Measurements from ENCODE around the gene KAZALD1. TPM values are rescaled to one million over a fixed set of nuclear protein-coding genes. Genes with fewer than 3 reads are reported as not detected.

Gene KAZALD1
- 1 to 10 TPM in 1 of 2 donors, under 1 TPM in 1; 0.60 to 1.3 TPM for total RNA-seq

GRCh38 chr10:101061624-101062231 lies at the start of gene KAZALD1:
KAZALD1 (plus strand) TSS chr10:101061989; CDS start chr10:101062593, 604 bp downstream.
- no peak for DNase-seq (ENCODE audit: low spot score in 2 of 2)
- Mint-ChIP-seq H3K9me3 (no peaks in the 10 kb centered on the region), H3K27ac (peak within 1 kb of the TSS; percentile 92 to 95), H3K36me3 (peaks cover 10 to 11% of the 10 kb centered on the region in 2 donors)
- no peak for ATAC-seq

GRCh38 chr10:101012525-101013364 lies 49.0 kb upstream of the KAZALD1 start:
- ATAC-seq (peak; percentile 85 to 90), DNase-seq (ENCODE audit: low spot score in 2 of 2) (peak; percentile 76 to 83)
- Mint-ChIP-seq H3K36me3 (no peaks in the 10 kb centered on the region), H3K27ac (peak overlapping the region; percentile 33 to 57), H3K9me3 (no peaks in the 10 kb centered on the region)

DNA sequence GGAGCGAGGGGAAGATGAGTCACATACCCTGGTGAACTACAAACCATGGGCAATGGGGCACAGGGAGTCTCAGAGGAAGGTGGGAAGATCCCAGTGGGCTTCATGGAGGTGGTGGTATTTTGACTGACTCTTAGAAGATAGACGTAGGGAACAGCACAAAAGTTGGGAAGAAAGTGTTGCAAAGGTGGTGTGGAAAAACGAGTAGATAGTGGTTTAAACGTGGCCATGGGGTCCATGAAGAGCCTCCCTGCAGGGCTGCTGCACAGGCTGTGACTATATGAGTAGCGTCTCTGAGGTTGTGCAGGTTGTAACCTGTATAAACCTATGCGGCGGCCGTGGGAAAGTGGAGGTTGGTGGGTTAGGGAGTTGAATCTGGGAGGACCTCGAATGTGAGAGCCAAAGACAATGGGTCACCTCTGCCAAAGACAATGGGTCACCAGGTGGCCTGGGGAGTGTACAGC lies 48.4 kb upstream of the KAZALD1 start:
- Mint-ChIP-seq H3K36me3 (no peaks in the 10 kb centered on the region), H3K9me3 (no peaks in the 10 kb centered on the region), H3K27ac (peak overlapping the region; percentile 33 to 57)
- no peak for ATAC-seq
- no peak for DNase-seq (ENCODE audit: low spot score in 2 of 2)

DNA sequence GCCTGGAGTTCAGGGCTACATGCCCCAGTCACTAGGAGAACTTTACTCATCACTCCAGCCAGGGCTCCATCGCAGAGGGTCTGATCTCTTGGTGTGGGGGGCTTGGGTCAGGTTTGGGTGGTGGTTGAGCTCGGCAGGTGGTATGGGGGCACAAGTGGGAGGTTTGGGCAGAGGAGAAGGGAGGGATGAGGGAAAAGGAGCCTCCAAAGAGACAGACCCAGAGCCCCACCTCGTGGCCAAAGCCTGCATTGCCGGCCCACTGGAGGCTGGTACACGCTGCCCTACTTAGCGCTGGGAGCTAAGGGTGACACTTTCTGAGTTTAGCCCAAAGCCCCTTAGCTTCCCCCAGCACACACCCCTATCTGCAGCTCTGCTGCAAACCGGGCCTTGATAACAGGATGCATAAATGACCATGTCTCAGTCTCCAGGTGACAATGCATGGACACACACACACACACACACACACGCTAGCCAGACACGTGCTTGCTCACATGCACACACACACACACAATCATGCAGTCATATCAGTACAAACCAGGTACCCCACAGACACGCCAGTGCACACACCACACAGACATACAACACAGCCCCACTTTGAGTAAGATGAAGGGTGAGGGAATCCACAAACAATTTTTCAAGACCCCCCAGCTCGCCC lies 47.4 kb upstream of the KAZALD1 start:
- DNase-seq (ENCODE audit: low spot score in 2 of 2) = peak; percentile 71 to 90
- H3K36me3 Mint-ChIP-seq = no peaks in the 10 kb centered on the region
- peak overlapping the region in 1 of 2 donors; percentile 41 for H3K27ac Mint-ChIP-seq
- peak; percentile 33 to 40 for ATAC-seq
- no peaks in the 10 kb centered on the region for H3K9me3 Mint-ChIP-seq

- H3K36me3 Mint-ChIP-seq = no peaks in the 10 kb centered on the region
- DNase-seq (ENCODE audit: low spot score in 2 of 2) = peak in 1 of 2 donors; percentile 28
- no peak overlapping the region for H3K27ac Mint-ChIP-seq
- H3K9me3 Mint-ChIP-seq = no peaks in the 10 kb centered on the region
- ATAC-seq = peak in 1 of 2 donors; percentile 46
Observed at GRCh38 chr10:101014966-101015581, 46.7 kb upstream of the KAZALD1 start.

DNA sequence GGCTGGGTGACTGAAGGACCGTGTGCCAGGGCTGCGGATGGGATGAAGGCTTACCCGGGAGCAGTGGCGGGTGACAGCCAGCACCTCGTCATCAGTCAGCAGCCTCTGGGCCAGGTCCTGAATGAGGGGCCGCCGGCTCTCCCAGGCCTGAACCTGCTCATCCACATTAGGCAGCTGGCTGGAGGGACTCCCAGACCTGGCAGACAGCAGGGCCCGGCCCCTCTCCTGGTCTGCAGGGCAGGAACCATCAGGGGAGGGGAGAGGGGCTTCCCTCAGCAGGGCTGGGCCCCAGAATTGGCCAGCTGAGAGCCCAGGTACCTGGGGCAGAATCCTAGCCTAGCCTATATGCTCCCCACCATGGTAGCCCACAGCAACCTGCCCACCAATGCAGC lies 46.2 kb upstream of the KAZALD1 start:
- Mint-ChIP-seq H3K27ac (no peak overlapping the region), H3K9me3 (no peaks in the 10 kb centered on the region), H3K36me3 (no peaks in the 10 kb centered on the region)
- ATAC-seq = no peak
- no peak for DNase-seq (ENCODE audit: low spot score in 2 of 2)

DNA sequence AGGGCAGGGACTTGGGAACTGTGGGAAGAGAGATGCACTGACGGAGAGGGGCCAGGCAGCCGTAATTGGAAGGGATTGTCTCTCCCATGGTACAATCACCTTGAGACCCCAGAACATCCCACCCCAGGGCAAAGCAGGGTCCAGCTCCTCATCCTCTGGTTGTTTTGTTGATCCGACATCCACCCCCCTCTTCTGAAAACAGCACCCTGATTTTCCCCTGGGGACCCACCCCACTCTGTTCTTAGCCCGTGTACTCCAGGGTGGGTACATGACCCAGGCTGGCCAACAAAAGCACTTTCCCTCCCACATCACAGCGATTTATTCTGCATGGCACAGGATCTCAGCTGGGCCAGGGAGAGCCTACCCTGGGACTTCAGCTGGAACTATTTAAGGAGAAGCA lies 45.0 kb upstream of the KAZALD1 start:
- DNase-seq (ENCODE audit: low spot score in 2 of 2) (no peak), ATAC-seq (no peak)
- no peaks in the 10 kb centered on the region for H3K36me3 Mint-ChIP-seq
- H3K27ac Mint-ChIP-seq = no peak overlapping the region
- H3K9me3 Mint-ChIP-seq = no peaks in the 10 kb centered on the region

DNA sequence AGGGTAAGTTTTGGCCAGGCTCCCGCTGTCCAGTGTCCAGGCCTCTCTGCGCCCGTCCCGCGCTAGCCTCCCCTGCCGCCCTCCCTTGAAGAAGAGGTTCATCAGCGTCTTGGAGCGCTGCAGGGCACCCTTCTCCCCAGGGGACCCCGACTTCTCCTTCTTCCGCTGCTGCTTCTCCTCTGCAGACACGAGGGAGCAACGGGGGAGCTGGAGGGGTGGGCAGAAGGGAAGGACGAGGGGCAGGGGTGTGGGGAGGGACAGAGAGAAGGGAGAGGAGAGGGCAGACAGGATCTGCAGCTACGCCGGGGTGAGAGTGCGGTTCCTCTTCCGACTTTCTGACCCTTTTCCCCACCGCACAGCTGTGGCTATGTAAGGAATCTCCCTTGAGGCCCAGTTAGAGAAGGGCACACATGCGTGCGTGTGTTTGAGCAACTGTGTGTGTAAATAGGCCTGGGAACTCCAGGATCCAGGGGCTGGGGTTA lies 43.6 kb upstream of the KAZALD1 start:
- H3K36me3 Mint-ChIP-seq = no peaks in the 10 kb centered on the region
- H3K9me3 Mint-ChIP-seq = no peaks in the 10 kb centered on the region
- no peak for DNase-seq (ENCODE audit: low spot score in 2 of 2)
- no peak overlapping the region for H3K27ac Mint-ChIP-seq
- no peak for ATAC-seq

DNA sequence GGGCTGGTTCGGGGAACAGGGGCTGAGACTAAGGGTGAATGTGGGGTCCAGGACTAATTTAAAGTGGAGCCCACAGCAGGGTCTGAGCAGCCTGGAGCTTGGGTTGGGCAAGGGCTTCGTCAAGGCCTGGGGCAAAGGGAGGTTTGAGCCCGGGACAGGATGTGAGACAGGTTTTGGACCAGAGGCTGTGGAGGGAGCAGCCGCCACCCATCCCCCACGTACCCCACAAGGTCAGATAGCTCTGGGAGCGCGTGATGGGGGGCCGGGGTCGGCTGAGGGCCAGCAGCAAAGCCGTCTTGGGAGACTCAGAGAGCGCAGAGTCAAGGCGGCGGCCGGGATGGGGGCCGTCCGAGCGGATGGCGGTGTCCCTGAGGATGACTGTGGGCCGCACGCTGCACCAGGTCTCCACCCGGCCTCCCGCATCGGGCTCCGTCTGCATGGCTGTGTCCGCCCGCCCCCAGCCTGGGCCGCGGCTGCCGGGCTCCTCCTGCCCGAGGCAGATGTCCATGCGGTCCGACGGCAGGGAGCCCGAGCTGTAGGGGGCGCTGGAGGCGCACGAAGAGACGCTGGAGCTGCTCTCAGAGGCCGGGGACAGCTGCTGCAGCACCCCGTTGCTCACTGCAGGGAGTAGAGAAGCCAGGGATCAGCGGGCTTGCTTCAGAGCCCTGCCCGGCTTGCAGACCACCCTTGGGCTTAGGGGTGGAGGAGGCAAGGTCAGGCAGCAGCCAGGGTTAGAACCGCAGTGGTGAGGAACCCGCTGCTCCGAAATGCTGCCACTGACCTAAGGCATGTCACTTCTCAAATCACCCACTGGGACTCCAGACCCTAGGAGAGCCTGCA lies 43.0 kb upstream of the KAZALD1 start:
- H3K27ac Mint-ChIP-seq = no peak overlapping the region
- H3K9me3 Mint-ChIP-seq = no peaks in the 10 kb centered on the region
- H3K36me3 Mint-ChIP-seq = no peaks in the 10 kb centered on the region
- ATAC-seq (peak; percentile 81 to 82), DNase-seq (ENCODE audit: low spot score in 2 of 2) (peak; percentile 71 to 93)

GRCh38 chr10:101019440-101019703 lies 42.4 kb upstream of the KAZALD1 start:
- Mint-ChIP-seq H3K36me3 (no peaks in the 10 kb centered on the region), H3K9me3 (no peaks in the 10 kb centered on the region), H3K27ac (no peak overlapping the region)
- DNase-seq (ENCODE audit: low spot score in 2 of 2) (no peak), ATAC-seq (no peak)

- Mint-ChIP-seq H3K27ac (no peak overlapping the region), H3K9me3 (no peaks in the 10 kb centered on the region), H3K36me3 (no peaks in the 10 kb centered on the region)
- DNase-seq (ENCODE audit: low spot score in 2 of 2) (no peak), ATAC-seq (no peak)
Observed at GRCh38 chr10:101020427-101021075, 41.2 kb upstream of the KAZALD1 start.

DNA sequence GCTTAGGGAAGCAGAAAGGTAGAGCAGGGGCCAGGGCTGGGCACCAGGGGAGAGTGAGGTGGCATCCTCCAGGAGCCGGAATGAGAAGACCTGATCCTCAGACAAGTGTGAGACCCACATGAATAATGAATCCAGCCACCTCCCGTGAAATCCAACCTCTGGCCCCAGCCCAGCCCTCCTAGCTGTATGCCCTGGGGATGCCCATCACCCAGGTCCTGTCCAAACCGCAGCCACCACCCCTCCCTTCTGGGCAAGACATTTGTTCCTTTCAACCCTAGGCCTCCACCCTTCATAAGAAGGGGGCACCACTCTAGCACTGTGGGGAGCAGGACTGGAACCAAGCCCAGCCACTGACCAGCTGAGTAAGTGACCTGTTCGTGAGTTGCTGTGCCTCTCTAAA lies 40.5 kb upstream of the KAZALD1 start:
- Mint-ChIP-seq H3K27ac (no peak overlapping the region), H3K9me3 (no peaks in the 10 kb centered on the region), H3K36me3 (no peaks in the 10 kb centered on the region)
- DNase-seq (ENCODE audit: low spot score in 2 of 2) (no peak), ATAC-seq (no peak)

- H3K27ac Mint-ChIP-seq = no peak overlapping the region
- ATAC-seq = no peak
- no peak for DNase-seq (ENCODE audit: low spot score in 2 of 2)
- H3K36me3 Mint-ChIP-seq = no peaks in the 10 kb centered on the region
- no peaks in the 10 kb centered on the region for H3K9me3 Mint-ChIP-seq
Observed at GRCh38 chr10:101021692-101022251, 40.0 kb upstream of the KAZALD1 start.

DNA sequence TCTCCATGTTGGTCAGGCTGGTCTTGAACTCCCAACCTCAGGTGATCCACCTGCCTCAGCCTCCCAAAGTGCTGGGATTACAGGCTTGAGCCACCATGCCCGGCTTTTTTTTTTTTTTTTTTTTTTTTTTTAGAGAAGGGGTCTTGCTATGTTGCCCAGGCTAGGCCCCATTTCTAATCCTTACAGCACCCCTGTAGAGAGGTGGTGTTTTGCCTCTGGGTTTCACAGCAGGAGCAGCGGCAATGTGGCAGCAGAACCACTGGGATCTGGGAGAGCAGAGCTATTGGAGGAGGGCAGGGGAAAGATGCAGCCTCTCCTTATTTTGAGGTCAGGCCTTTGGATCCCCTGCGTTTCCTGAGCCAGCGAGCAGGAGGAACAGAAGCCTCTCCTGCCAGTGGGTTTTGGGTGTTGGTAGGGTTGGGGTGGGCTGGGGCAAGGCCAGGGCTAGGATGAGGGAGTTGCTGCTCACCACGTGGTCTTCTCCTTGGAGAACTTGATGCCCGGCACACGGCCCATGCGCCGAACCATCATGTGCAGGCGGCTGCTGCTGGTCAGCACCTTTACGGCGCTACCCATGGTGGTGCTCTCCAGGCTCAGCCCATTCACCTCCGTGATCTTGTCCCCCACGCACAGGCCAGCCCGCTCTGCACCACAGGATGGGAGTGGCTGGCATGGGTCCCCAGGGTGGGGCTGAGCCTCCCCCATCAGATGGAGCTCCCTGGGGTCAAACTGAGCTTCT lies 38.7 kb upstream of the KAZALD1 start:
- no peaks in the 10 kb centered on the region for H3K36me3 Mint-ChIP-seq
- DNase-seq (ENCODE audit: low spot score in 2 of 2) (no peak), ATAC-seq (no peak)
- peak overlapping the region in 1 of 2 donors; percentile 50 for H3K27ac Mint-ChIP-seq
- H3K9me3 Mint-ChIP-seq = no peaks in the 10 kb centered on the region

Measured in activated naive CD4-positive, alpha-beta T cell treated with anti-CD3 and anti-CD28 coated beads, Interleukin-2, amount 50 U/mL, for 72 hours (primary cell).